K562 (cell line): ENCODE data around the gene TMC1. TPM values are rescaled to one million over a fixed set of nuclear protein-coding genes. Genes with fewer than 3 reads are reported as not detected.

Experiments
- ATAC-seq: fragments of 200-7000 bp; cut with Tn5 transposase; 3 replicates; pipeline ENCODE4 v1.9.1; 2020; ENCODE audit warnings: moderate library complexity
- BruUV-seq: library from RNA; stranded (reverse); fragments of 400-500 nt; replicated peaks from 2 replicates; lab custom pipeline; 2021; lab: Mats Ljungman, UMichigan
- CTCF ChIA-PET: fragments of 300-600 bp; formaldehyde crosslinking; extraction: SDS; loops from one replicate; lab custom pipeline; 2021; ENCODE audit warnings: low intra/inter-chr PET ratio; lab: Yijun Ruan, JAX
- POLR2A ChIA-PET: fragments of 300-600, 350-650 bp; sonication (Branson Sonifier 250); formaldehyde crosslinking; extraction: SDS; loops from one replicate; lab custom pipeline; 2021; ENCODE audit warnings: antibody characterized with exemption, inconsistent platforms; lab: Yijun Ruan, JAX
- DNase-seq, 4 experiments: peaks; one replicate each; pipeline versions ENCODE4 v3.0.0 to v3.0.0-alpha.2; 2011 to 2018; ENCODE audit warnings: low spot score in 3 of 4, mixed read lengths in 3 of 4; ENCODE audit errors: extremely low read depth in 1 of 4
- FAIRE-seq: peaks from 2 replicates; lab custom pipeline; 2011; peaks lifted over from hg19 to GRCh38; lab: Jason Lieb, UNC
- H2AFZ ChIP-seq: 2 replicates; pipeline ENCODE4 v1.6.0; 2011; ENCODE audit warnings: low read depth, low read length, control low read depth, inconsistent platforms
- H3K27ac ChIP-seq: fragments of 200-600 bp; 3 replicates; pipeline ENCODE4 v1.8.0; 2011; ENCODE audit warnings: low read depth, mild to moderate bottlenecking, control low read depth, inconsistent platforms, low read length, moderate library complexity, mixed read lengths; ENCODE audit errors: extremely low read depth
- H3K27me3 ChIP-seq, 2 experiments: fragments of 300-600 bp in 1 of 2; 2 replicates in 1 of 2; 3 replicates in 1 of 2; pipeline versions ENCODE4 v1.6.0 to v1.8.0; 2011; ENCODE audit warnings: inconsistent platforms in 2 of 2, low read length in 2 of 2, mild to moderate bottlenecking in 1 of 2, mixed read lengths in 1 of 2, moderate library complexity in 1 of 2; ENCODE audit not compliant: control insufficient read depth in 2 of 2, insufficient read depth in 2 of 2
- H3K36me3 ChIP-seq: fragments of 300-600 bp; 3 replicates; pipeline ENCODE4 v1.8.0; 2011; ENCODE audit warnings: mild to moderate bottlenecking, low read length, inconsistent platforms; ENCODE audit not compliant: control insufficient read depth, insufficient read depth
- H3K4me1 ChIP-seq, 2 experiments: fragments of 200-600 bp in 1 of 2; replicated peaks in 1 of 2; 2 replicates in 1 of 2; 3 replicates in 1 of 2; pipeline versions ENCODE4 v1.5.1 to v1.8.0; 2011; ENCODE audit warnings: inconsistent platforms in 2 of 2, low read length in 2 of 2, mild to moderate bottlenecking in 1 of 2, mixed read lengths in 1 of 2, moderate library complexity in 1 of 2; ENCODE audit not compliant: control insufficient read depth in 2 of 2, insufficient read depth in 2 of 2
- H3K4me2 ChIP-seq: 2 replicates; pipeline ENCODE4 v1.6.1; 2011; ENCODE audit warnings: low read length, control low read depth, inconsistent platforms, mixed read lengths; ENCODE audit not compliant: insufficient read depth
- H3K4me3 ChIP-seq: fragments of 200-600 bp; sonication (generic), shearing (Covaris generic); 2 replicates; pipeline ENCODE4 v1.5.1; 2016; ENCODE audit warnings: control low read depth, inconsistent platforms
- H3K79me2 ChIP-seq: fragments of 200-600 bp; 3 replicates; pipeline ENCODE4 v1.8.0; 2011; ENCODE audit warnings: low read length, inconsistent platforms; ENCODE audit not compliant: control insufficient read depth, insufficient read depth
- H3K9ac ChIP-seq, 2 experiments: 2 replicates each; pipeline versions ENCODE4 v1.6.0 to v1.6.1; 2011; ENCODE audit warnings: low read depth in 2 of 2, low read length in 2 of 2, control low read depth in 1 of 2, inconsistent platforms in 1 of 2, mild to moderate bottlenecking in 1 of 2, mixed read lengths in 1 of 2; ENCODE audit not compliant: insufficient read depth in 1 of 2
- H3K9me1 ChIP-seq: one replicate; pipeline ENCODE4 v1.6.0; 2011; ENCODE audit warnings: inconsistent platforms, mild to moderate bottlenecking, low read length, moderate library complexity; ENCODE audit not compliant: control insufficient read depth, insufficient read depth
- H3K9me3 ChIP-seq: replicated peaks from 2 replicates; pipeline ENCODE4 v1.5.1; 2011; ENCODE audit warnings: low read depth, low read length, inconsistent platforms; ENCODE audit not compliant: control insufficient read depth, insufficient read depth
- H4K20me1 ChIP-seq: replicated peaks from 2 replicates; pipeline ENCODE4 v1.6.1; 2011; ENCODE audit warnings: low read length, inconsistent platforms, mixed read lengths; ENCODE audit not compliant: control insufficient read depth, insufficient read depth
- CBFA2T2 ChIP-seq: fragments of 450-650 bp; conservative IDR thresholded peaks from 2 replicates; pipeline ENCODE4 v1.6.1; 2017; ENCODE audit warnings: mild to moderate bottlenecking
- CBX2 ChIP-seq: fragments of 200-600 bp; sonication (generic); IDR thresholded peaks from one replicate; pipeline ENCODE4 v1.6.1; 2012; ENCODE audit warnings: mild to moderate bottlenecking, low read length, inconsistent platforms; ENCODE audit not compliant: insufficient read depth, poor library complexity, severe bottlenecking
- CBX3 ChIP-seq, 2 experiments: IDR thresholded peaks; 1 replicate in 1 of 2; 2 replicates in 1 of 2; pipeline ENCODE4 v1.6.1; 2012; ENCODE audit warnings: inconsistent platforms in 2 of 2, low read length in 2 of 2, borderline replicate concordance in 1 of 2, control low read depth in 1 of 2
- DPF2 ChIP-seq: fragments of 450-650 bp; IDR thresholded peaks from 2 replicates; pipeline ENCODE4 v1.6.1; 2016
- EHMT2 ChIP-seq: fragments of 450-650 bp; IDR thresholded peaks from 2 replicates; pipeline ENCODE4 v1.6.1; 2018; ENCODE audit warnings: antibody characterized with exemption
- HDAC1 ChIP-seq, 2 experiments: fragments of 450-650 bp; IDR thresholded peaks; 2 replicates each; pipeline ENCODE4 v1.6.1; 2016 to 2017; ENCODE audit warnings: inconsistent platforms in 1 of 2, mild to moderate bottlenecking in 1 of 2, moderate library complexity in 1 of 2
- HDAC3 ChIP-seq: fragments of 450-650 bp; IDR thresholded peaks from 2 replicates; pipeline ENCODE4 v1.6.1; 2018; ENCODE audit warnings: borderline replicate concordance, mild to moderate bottlenecking, moderate library complexity; ENCODE audit not compliant: partially characterized antibody
- NFE2 ChIP-seq: IDR thresholded peaks from 2 replicates; pipeline ENCODE4 v1.6.1; 2014; ENCODE audit warnings: antibody characterized with exemption, low read depth
- RB1 ChIP-seq: fragments of 450-650 bp; IDR thresholded peaks from 2 replicates; pipeline ENCODE4 v1.6.1; 2017; ENCODE audit warnings: low read depth, mild to moderate bottlenecking
- RBM22 ChIP-seq: fragments of 200-400 bp; formaldehyde crosslinking; IDR thresholded peaks from 2 replicates; pipeline ENCODE4 v1.6.1; 2018; ENCODE audit warnings: low read length, low read depth; ENCODE audit not compliant: poor library complexity, severe bottlenecking
- TRIM24 ChIP-seq, 2 experiments: fragments of 450-650 bp; IDR thresholded peaks; 2 replicates each; pipeline ENCODE4 v1.6.1; 2016
- WGBS: fragments of 100-300 bp; shearing (Covaris generic); methylation state at CpG from one replicate; pipeline ENCODE4 v1.1.6; 2016; ENCODE audit warnings: low coverage, mixed read lengths; ENCODE audit not compliant: insufficient coverage; ENCODE audit errors: missing lambda C conversion rate; 5-methylcytosine and 5-hydroxymethylcytosine counted together
- in situ Hi-C: fragments of 300-500 bp; cut with MboI; formaldehyde crosslinking; loops from 4 replicates; pipeline ENCODE4 v1.15.0; 2018; ENCODE audit warnings: inconsistent platforms, mixed read lengths
- intact Hi-C: fragments of 100-400 bp; cut with micrococcal nuclease; formaldehyde crosslinking; loops from 2 replicates; pipeline ENCODE4 v1.14.2; 2022
- polyA plus RNA-seq, 8 experiments: library from polyadenylated mRNA; depleted of rRNA in 4 of 8; stranded (reverse) in 5 of 8; unstranded in 3 of 8; fragments of >200 nt; fragmentation: Nextera tagmentation in 2 of 8; fragmentation: Illumina TruSeq in 1 of 8; extraction: Ambion mirVana in 2 of 8; extraction: Trizol in 1 of 8; gene quantifications; 2 replicates each; pipeline versions ENCODE4 v1.2.1 to v1.2.3, GENCODE V29; 2011 to 2014; ENCODE audit warnings: inconsistent platforms in 1 of 8, missing spikeins in 1 of 8
- total RNA-seq, 7 experiments: library from RNA; depleted of rRNA in 6 of 7; stranded (reverse); fragments of >200 nt in 6 of 7; fragmentation: Illumina TruSeq in 2 of 7; extraction: Trizol in 2 of 7; gene quantifications; 2 replicates each; pipeline versions ENCODE4 v1.2.1 to v1.2.3, GENCODE V29; 2011 to 2021; ENCODE audit warnings: low replicate concordance in 1 of 7
- TF ChIP-seq, protein P1 (sequence below): sonication (generic); formaldehyde crosslinking; IDR thresholded peaks from 2 replicates; pipeline ENCODE4 v1.8.1; 2023; ENCODE audit warnings: mild to moderate bottlenecking, missing genetic modification reagents, moderate library complexity
- TF ChIP-seq, protein P2 (sequence below), 2 experiments: fragments of 450-650 bp; IDR thresholded peaks; 2 replicates each; pipeline ENCODE4 v1.6.1; 2016
- TF ChIP-seq, protein P3 (sequence below): fragments of 150-350 bp; IDR thresholded peaks from 2 replicates; pipeline ENCODE4 v1.6.1; 2014; ENCODE audit warnings: low read depth, mild to moderate bottlenecking, low read length, borderline replicate concordance

The TMC1 gene
- total and polyA plus RNA-seq, 9 of the 15 experiments (the other 6 are each of a cell fraction or from before 2014, with no cell fraction given): 0.10 to 0.15 TPM; not detected in 7

DNA sequence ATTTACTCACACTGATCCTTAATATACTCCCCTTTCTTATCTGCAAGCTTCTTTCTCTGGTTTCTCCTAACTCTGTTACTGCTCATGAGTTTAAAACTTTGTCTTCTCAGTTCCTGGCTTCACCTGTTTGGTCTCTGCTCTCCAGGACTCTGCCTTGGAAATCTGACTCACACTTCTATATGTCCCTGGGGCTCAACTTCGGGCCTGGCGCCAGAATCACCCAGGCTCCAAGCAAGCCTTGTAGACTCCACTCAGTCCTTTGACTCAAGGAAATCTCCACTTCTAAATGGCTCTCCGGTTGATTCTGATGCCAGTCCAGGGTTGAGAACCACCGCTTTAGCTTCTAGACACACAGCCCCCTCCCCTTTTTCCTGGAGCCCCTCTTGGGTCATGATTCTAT is 57.8 kb downstream of the TMC1 start (continued):
- TF ChIP-seq, protein P1, sequence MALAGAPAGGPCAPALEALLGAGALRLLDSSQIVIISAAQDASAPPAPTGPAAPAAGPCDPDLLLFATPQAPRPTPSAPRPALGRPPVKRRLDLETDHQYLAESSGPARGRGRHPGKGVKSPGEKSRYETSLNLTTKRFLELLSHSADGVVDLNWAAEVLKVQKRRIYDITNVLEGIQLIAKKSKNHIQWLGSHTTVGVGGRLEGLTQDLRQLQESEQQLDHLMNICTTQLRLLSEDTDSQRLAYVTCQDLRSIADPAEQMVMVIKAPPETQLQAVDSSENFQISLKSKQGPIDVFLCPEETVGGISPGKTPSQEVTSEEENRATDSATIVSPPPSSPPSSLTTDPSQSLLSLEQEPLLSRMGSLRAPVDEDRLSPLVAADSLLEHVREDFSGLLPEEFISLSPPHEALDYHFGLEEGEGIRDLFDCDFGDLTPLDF (CRISPR knock-in tag): no peak

DNA sequence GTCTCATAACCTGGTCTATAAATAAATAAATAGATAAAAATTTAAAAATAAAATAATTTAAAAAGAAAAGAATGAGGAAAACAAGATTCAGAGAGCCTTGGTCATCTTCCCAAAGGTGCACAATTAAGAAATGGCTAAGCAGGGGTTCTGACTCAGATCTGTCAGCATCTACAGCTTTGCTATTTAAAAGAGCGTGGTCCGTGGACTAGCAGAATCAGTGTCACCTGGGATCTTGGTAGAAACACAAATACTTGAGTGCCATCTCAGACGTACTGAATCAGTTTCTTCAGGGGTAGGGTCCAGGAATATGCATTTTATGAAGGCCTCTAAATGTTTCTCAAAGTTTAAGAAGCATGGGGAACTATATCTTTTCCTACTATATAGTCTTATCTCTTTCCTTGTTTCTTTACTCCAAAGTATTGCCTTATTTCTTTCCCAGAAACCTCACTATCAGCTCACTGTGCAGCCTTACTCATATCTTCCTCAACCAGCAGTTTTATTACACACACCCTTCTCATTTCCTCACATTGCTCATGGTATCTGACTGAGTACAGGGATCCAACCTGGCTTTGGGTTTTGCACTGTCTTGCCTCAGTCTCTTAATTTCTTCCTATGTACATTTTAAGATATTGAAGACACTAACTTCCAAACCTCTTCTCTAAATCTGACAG is 58.6 kb downstream of the TMC1 start:
- no TSS peak for BruUV-seq
- intact Hi-C loops: loop anchor here (5.0 kb wide), 1 partner anchor 38 kb away; no protein-coding TSS in a partner anchor
- no peaks in the 10 kb centered on the region for H4K20me1 ChIP-seq
- DNase-seq (peak; percentile 14 to 75 (median 40)), FAIRE-seq (peak; percentile 84), ATAC-seq (peak; percentile 88)
- POLR2A ChIA-PET: no interaction called here
- H3K4me2 ChIP-seq: peak overlapping the region; percentile 57
- H2AFZ ChIP-seq: peak overlapping the region; percentile 44; the same call in 1 of the 2 replicates
- CTCF ChIA-PET: no interaction called here
- H3K9ac ChIP-seq: peak overlapping the region in 1 of 2 experiments; percentile 57; a peak in 2 of 4 replicates
- peak overlapping the region; percentile 70 for H3K27ac ChIP-seq
- H3K9me3 ChIP-seq: no peaks in the 10 kb centered on the region
- no peaks in the 10 kb centered on the region for H3K79me2 ChIP-seq
- H3K27me3 ChIP-seq: no peaks in the 10 kb centered on the region
- peaks cover 9 to 35% of the 10 kb centered on the region in 2 experiments; a peak in 4 of 5 replicates for H3K4me1 ChIP-seq
- H3K4me3 ChIP-seq: no peak overlapping the region
- in situ Hi-C loops: no loop called here
- no peaks in the 10 kb centered on the region for H3K36me3 ChIP-seq
- H3K9me1 ChIP-seq: no peaks in the 10 kb centered on the region
- 4% methylated on average over 3 of the region's 3 CpGs for WGBS
- TF ChIP-seq DPF2: peak; percentile 93
- peak in 1 of 2 experiments; percentile 54; a peak in 2 of 4 replicates for TF ChIP-seq HDAC1 (IDR thresholded peaks at IDR 0.05)
- TF ChIP-seq CBFA2T2: peak; percentile 89
- peak; percentile 25 for TF ChIP-seq HDAC3
- TF ChIP-seq TRIM24 (IDR thresholded peaks at IDR 0.05): peak; percentile 87 to 90; a peak in 3 of 4 replicates
- TF ChIP-seq CBX3 (IDR thresholded peaks at IDR 0.05; ENCODE audit: borderline replicate concordance in 1 of 2, low read length in 2 of 2): 0 out of 3 replicates have a peak, but pooled peaks of 1 of the 2 experiments have one; percentile 25
- TF ChIP-seq RB1: no peak
- TF ChIP-seq, protein P2, sequence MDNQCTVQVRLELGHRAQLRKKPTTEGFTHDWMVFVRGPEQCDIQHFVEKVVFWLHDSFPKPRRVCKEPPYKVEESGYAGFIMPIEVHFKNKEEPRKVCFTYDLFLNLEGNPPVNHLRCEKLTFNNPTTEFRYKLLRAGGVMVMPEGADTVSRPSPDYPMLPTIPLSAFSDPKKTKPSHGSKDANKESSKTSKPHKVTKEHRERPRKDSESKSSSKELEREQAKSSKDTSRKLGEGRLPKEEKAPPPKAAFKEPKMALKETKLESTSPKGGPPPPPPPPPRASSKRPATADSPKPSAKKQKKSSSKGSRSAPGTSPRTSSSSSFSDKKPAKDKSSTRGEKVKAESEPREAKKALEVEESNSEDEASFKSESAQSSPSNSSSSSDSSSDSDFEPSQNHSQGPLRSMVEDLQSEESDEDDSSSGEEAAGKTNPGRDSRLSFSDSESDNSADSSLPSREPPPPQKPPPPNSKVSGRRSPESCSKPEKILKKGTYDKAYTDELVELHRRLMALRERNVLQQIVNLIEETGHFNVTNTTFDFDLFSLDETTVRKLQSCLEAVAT (IDR thresholded peaks at IDR 0.05): 0 out of 4 replicates have a peak, but pooled peaks of 1 of the 2 experiments have one; percentile 25
- TF ChIP-seq, protein P3, sequence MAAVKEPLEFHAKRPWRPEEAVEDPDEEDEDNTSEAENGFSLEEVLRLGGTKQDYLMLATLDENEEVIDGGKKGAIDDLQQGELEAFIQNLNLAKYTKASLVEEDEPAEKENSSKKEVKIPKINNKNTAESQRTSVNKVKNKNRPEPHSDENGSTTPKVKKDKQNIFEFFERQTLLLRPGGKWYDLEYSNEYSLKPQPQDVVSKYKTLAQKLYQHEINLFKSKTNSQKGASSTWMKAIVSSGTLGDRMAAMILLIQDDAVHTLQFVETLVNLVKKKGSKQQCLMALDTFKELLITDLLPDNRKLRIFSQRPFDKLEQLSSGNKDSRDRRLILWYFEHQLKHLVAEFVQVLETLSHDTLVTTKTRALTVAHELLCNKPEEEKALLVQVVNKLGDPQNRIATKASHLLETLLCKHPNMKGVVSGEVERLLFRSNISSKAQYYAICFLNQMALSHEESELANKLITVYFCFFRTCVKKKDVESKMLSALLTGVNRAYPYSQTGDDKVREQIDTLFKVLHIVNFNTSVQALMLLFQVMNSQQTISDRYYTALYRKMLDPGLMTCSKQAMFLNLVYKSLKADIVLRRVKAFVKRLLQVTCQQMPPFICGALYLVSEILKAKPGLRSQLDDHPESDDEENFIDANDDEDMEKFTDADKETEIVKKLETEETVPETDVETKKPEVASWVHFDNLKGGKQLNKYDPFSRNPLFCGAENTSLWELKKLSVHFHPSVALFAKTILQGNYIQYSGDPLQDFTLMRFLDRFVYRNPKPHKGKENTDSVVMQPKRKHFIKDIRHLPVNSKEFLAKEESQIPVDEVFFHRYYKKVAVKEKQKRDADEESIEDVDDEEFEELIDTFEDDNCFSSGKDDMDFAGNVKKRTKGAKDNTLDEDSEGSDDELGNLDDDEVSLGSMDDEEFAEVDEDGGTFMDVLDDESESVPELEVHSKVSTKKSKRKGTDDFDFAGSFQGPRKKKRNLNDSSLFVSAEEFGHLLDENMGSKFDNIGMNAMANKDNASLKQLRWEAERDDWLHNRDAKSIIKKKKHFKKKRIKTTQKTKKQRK: no peak
- 0 out of 2 replicates have a peak, but pooled peaks have one; percentile 17 for TF ChIP-seq EHMT2
- TF ChIP-seq RBM22: no peak
- no peak for TF ChIP-seq CBX2
- TF ChIP-seq NFE2: peak; percentile 2; the same call in 1 of the 2 replicates
